Mammary epithelial cell (primary cell): Measurements from ENCODE around the gene MXI1.

Experiments
- EZH2 ChIP-seq: IDR thresholded peaks from 2 replicates; pipeline ENCODE4 v1.6.1; 2012; ENCODE audit warnings: low read length, inconsistent platforms, borderline replicate concordance
- TF ChIP-seq, protein P1 (sequence below), 2 donors: IDR thresholded peaks in 1 of 2; conservative IDR thresholded peaks in 1 of 2; 2 replicates each; pipeline ENCODE4 v1.5.1; 2011 to 2012; ENCODE audit warnings: inconsistent platforms in 2 of 2, low read length in 2 of 2, mild to moderate bottlenecking in 2 of 2, control low read depth in 1 of 2, low read depth in 1 of 2; ENCODE audit not compliant: insufficient read depth in 1 of 2; ENCODE audit errors: extremely low read depth in 1 of 2

DNA sequence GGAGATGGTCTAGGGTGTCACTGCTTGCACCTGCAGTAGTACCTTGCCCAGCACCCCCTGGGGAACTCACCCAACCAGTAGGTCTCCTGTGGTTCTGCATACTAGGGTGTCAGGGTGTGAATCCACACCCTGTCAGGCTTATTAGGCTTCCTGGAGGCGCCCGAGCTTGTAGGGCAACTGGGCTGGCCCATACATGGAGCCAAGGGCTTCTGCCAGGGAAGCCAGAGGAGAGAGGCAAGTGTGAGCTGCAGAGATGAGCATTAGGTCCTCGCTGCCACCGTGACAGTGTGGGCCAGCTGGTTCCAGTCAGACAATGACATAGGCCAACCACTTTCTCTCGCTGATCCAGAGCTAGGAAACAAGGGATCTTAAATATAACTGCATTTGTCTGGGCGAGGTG is 11.2 kb downstream of the MXI1 start:
- TF ChIP-seq, protein P1, sequence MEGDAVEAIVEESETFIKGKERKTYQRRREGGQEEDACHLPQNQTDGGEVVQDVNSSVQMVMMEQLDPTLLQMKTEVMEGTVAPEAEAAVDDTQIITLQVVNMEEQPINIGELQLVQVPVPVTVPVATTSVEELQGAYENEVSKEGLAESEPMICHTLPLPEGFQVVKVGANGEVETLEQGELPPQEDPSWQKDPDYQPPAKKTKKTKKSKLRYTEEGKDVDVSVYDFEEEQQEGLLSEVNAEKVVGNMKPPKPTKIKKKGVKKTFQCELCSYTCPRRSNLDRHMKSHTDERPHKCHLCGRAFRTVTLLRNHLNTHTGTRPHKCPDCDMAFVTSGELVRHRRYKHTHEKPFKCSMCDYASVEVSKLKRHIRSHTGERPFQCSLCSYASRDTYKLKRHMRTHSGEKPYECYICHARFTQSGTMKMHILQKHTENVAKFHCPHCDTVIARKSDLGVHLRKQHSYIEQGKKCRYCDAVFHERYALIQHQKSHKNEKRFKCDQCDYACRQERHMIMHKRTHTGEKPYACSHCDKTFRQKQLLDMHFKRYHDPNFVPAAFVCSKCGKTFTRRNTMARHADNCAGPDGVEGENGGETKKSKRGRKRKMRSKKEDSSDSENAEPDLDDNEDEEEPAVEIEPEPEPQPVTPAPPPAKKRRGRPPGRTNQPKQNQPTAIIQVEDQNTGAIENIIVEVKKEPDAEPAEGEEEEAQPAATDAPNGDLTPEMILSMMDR (conservative IDR thresholded peaks at IDR 0.05 in 1 of 2, IDR thresholded peaks at IDR 0.05 in 1 of 2; ENCODE audit: extremely low read depth in 1 of 2, insufficient read depth in 1 of 2, low read depth in 1 of 2, low read length in 2 of 2): no peak
- TF ChIP-seq EZH2: no peak
